Fibroblast of gingiva (primary cell): ENCODE measurements around the gene PFN3.
"Not testable (repeated sequence)": the region's sequence is repeated elsewhere in the genome, so short reads cannot be mapped to it uniquely, and the experiment has no call there.

Experiments
- DNase-seq: peaks from one replicate; pipeline ENCODE4 v3.0.0-alpha.2; 2011; ENCODE audit warnings: low read depth

The PFN3 gene

DNA sequence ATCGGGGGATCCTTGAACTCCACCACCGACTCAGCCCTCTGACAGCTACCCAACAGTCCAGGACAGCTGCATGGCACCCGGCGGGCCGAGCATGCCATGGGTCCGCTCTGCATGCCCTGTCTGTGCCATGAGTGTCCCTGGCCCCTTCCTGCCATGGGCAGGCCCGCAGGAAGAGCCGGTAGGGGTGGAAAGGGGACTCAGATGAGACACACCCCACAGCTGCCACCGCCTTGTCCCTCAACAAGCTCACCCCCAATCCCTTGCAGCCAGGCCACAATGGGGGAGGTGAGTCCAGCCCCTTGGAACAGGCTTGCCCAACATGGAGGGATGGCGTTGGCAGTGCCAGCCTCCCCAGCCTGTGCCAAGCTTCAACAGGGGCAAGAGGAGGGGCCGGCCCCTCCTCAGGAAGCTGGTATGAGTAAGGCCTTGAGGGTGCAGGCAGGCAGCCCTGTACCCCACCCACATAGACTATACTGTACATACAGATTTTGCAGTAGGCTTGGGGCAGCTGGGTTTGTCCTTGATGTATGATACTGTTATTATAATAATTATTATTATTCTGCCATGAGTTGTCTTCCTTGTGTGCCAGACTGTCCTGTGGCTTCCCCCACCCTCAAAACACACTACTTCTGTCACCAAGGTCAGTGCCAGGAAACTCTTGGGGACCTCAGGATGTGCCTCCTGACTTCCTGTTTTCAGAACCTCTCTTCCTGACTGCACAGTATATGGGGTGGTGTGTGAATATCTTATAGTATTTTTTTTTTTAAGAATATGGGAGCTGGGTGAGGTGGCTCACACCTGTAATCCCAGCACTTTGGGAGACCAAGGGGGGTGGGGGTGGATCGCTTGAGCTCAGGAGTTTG, 28.2 kb downstream of the PFN3 start:
- no peak for DNase-seq

DNA sequence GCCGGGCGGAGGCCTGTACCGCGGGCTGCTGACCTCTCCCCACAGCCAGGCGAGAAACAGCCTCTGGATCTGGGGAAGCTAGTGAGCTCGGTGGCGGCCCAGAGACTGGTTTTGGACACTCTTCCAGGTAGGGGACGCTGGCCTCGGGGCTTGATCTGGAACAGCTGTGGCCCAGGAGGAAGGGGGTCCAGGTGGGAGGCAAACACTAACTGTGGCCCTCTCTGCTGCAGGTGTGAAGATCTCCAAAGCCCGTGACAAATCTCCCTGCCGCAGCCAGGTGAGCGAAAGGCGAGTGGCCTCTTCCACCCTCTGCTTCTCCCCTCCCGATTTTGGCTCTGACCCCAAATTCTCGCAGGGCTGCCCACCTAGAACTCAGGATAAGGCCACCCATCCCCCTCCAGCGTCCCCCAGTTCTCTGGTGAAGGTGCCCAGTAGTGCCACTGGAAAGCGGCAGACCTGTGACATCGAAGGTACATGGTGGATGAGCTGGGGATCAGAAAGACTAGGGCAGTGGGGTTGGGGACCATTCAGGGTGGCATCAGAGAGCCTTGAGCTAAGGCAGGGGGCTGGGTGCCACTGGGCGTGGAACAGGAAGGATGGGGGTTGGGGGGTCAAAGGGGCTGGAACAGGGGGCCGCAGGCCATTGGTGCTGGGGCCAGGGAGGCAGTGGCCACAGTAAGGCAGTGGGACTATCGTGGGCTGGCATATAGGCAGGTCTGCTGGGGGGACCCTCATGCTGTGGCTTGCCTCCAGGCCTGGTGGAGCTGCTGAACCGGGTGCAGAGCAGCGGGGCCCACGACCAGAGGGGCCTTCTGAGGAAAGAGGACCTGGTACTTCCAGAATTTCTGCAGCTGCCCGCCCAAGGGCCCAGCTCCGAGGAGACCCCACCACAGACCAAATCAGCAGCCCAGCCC, 29.1 kb downstream of the PFN3 start:
- no peak for DNase-seq

DNA sequence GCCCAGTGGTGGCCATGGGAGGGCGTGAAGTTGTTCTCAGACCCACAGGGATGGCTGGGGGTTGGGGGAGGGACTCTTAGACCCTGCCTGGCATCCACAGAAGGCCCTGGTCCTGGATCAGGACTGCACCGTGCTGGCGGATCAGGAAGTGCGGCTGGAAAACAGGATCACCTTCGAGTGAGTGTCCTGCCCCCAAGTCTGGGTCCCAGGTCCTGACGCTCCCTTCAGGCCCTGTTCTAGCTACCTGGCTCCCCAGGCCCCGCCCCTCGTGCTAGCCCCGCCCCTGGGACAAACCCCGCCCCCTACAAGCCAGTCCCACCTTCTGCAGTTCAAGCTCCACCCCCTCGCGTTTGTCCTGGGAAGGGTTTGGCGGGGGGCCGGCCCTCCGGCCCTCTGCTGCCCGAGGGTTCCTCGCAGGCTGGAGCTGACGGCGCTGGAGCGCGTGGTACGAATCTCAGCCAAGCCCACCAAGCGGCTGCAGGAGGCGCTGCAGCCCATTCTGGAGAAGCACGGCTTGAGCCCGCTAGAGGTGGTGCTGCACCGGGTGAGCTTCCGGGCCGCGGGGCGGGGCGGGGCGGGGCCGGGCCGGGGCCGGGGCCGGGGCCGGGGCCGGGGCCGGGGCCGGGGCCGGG, 29.9 kb downstream of the PFN3 start:
- DNase-seq, result peak; percentile 85

DNA sequence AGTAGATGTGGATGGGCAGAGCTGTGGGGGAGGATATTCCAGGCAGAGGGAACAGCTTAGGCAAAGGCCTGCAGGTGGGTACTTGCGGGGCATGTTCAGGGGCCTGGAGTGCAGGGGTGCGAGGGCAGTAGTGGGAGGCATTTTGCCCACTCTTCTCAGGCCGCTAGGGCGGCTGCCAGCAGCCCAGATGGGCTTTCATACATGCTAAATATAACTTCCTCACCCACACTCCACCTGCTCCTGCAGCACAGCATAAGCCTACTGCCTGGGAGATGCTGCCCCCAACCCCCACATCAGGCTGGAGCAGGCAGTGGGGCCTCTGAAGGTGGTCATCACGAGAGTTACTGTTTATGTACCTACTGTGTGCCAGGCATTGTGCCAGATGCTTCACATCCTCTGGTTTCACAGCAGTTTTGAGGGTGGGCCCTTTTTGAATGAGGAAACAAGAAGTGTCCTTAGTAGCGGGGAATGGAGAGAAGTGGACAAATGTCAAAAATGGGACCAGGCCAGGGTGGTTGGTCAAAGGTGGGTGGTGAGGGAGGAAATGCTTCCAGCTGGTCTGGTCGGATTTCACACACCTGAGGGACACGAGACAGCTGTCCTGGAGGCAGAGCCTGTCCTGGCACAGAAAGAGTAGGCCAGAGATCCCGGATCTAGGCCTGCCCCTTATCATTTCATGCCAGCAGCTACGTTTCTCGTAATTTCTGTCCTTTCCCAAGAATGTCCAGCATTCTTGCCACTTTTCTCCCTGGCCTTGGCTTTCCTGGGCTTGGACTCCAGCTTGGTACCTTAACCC, 30.6 kb downstream of the PFN3 start:
- DNase-seq, result no peak

DNA sequence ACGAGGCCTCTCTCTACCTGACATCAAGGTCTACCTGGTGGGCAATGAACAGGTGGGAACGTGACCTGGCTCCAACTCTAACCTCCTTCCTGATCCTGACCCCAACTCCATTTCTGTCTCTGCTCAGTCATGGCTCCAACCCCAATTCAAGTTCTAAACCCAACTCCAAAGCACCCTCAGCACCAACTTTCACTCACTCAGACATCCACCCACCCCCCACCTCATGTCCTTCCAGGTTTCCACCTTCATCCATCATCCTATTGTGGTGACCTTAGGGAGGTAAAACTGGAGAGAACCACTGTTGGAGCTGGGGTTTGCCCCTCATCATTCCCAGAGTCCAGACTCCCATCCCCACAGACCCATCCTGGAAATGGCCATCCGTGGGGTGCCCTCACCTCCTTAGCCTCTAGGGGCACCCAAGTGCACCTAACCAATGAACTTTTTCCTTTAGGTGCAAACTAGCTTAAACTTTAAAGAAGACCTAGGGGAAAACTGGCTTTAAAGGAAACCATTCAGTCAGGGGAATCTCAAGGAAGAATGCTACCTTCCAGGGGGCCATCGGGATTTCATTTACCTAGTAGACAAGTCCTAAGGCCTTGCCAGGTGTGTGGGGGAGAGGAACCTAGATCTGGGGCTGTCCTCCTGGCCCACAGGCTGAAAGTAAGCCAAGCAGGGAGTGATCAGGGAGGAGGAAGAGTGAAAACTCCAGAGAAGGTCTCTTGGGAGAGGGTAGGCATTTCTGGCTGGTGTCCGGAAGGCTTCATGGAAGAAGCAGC, 31.4 kb downstream of the PFN3 start:
- no peak for DNase-seq

DNA sequence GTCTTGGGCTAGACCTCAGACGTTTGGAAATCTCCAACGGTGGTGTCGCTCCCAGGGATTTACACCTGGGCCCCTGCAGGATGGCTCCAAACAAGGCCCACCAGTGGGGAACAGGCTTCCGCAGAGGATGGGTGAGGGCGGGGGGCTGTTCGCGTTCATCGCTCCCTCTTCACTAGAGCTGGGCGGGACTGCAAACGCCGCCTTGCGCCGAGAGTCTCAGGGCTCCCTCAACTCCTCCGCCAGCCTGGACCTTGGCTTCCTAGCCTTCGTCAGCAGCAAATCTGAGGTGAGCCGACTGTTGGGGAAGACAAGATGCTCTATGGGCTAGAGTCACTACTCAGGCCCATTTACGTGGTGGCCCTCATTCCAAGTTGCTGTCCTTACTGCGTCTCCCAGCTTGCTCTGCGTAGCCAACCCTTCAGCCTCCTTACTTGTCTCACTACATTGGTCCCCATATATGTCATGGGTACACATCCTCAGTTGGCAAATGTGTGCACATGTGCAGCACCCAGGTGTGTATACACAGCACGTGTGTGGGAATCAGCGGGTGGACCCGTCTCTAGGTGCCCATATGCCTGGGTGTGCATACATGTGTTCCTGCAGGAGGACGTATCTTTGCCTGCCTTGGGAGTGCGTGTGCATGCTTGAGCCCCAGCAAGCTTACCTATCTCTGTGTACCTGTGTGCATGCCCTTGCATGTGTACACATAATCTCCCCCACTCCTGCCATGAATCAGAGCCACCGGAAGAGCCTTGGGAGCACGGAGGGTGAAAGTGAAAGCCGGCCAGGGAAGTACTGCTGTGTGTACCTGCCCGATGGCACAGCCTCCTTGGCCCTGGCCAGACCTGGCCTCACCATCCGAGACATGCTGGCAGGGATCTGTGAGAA, 32.2 kb downstream of the PFN3 start:
- no peak for DNase-seq

DNA sequence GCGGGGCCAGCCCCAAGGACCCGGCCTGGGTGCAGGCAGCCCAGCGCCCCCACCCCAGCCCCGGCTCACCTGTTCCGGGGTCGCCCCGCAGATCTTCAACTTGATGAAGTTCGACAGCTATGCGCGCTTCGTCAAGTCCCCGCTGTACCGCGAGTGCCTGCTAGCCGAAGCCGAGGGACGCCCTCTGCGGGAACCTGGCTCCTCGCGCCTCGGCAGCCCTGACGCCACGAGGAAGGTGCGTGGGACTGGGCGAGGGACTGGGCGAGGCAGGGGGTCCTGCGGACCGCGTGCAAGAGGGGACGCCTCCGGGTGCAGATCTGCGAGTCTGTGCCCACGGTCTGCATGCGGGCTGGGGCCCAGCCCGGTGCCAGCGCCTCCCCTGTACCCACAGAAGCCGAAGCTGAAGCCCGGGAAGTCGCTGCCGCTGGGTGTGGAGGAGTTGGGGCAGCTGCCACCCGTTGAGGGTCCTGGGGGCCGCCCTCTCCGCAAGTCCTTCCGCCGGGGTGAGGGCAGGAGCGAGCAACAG, 33.1 kb downstream of the PFN3 start:
- DNase-seq, result no peak

DNA sequence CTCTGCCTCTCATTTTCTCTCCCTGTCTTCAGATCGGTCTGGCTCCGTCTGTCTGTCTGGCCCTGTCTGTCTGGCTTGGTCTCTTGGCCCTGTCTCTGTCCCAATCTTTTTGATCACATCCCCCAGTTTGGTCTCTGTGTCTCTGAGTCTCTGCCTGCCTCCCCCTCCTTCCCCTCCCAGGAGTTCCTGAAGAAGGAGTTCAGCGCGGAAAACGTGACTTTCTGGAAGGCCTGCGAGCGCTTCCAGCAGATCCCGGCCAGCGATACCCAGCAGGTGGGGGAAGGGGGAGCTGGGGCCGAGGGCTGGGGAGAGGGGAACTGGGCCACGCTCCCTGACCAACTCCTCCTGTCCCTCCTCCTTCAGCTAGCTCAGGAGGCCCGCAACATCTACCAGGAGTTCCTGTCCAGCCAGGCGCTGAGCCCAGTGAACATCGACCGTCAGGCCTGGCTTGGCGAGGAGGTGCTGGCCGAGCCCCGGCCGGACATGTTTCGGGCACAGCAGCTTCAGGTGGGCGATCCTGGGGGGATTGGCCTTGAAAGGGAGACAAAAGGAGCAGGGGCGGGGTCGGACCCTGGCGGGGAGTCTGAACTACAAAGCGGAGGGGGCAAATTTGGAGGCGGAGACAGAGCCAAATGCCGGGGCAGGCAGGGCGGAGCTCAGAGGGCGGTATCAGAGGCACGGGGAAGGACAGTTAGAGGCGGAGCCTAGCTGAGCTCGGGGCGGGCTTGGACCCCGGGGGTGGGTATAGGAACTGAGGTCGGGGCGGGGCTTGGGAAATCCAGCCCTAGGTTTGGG, 33.7 kb downstream of the PFN3 start:
- peak; percentile 75 for DNase-seq

DNA sequence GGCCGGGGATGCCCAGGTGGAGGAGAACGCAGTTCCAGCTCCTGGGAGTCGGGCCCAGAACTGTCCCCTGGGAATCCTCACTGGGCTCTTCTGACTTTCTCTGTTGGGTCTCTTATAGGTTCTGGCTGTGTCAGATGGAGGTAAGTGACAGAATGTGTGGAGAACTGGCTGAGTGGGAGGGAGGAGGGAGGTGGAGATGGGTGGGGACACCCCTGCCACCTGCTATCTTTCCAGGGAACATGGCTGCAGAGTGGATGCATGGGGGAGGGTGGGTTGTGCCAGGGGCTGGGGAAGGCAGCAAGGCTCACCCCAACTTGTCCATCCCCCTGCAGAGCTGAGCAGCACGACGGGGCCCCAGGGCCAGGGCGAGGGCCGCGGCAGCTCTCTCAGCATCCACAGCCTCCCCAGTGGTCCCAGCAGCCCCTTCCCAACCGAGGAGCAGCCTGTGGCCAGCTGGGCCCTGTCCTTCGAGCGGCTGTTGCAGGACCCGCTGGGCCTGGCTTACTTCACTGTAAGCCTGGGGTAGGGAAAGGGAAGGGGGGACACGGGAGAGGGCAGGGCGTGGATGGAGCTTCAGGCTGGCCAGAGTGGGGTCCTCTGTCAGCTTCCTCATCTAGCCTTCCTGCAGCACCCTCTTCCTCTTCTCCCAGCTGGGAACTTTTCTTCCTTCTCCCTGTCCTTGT, 34.5 kb downstream of the PFN3 start:
- DNase-seq, result no peak

DNA sequence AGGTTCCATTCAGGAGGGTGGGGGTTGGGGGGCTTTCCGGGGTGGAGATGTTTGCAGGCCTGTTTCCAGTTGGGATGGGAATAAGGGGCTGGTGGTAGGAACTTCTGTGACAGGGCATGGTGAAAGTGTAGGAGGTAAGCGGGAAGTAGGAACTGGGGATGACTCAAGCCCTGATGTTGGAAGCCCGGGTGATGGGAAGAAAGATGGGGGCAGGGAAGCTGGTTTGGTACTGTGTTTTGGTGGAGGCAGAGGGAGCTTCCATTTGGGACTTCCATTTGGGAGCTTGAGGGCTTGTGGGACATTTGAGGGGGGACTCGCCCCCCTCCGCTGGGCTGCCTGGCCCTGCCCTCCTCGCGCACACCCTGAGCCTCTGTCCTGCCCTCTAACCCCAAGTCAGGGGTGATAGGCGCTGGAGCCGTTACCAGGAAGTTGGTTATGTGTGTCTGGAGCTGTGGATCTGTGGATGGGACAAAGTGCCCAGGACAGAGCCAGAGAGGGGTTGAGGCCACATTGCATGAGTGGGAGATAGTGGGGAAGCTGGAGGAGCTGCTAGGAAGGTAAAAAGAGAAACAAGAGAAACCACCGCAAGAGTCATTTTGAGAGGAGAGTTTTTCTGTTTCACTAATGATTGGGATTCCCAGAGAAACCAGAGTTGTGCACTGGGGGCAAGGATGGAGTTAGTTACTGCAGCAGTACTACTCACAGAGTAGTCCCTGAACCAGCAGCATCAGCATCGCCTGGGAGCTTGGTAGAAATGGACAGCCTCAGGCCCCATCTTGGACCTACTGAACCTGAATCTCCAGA, 36.1 kb downstream of the PFN3 start:
- DNase-seq, result no peak

DNA sequence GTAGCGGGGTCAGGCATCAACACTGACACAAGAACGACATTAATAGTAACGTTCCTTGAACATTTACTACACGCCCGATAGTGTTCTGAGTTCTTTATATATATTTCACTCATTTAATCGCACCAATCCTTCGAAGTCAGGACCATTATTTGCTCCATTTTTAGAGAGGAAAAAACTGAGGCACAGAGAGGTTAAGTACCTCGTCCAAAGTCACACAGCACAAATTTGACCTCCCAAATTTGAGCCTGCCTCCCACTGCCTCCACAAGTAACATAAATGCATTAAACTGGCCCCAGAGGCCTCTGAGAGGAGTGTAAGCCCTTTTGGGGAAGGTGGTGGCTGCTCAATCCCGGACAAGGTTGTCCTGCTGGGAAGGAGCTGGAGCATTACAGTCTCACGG, 36.9 kb downstream of the PFN3 start:
- DNase-seq, result no peak

DNA sequence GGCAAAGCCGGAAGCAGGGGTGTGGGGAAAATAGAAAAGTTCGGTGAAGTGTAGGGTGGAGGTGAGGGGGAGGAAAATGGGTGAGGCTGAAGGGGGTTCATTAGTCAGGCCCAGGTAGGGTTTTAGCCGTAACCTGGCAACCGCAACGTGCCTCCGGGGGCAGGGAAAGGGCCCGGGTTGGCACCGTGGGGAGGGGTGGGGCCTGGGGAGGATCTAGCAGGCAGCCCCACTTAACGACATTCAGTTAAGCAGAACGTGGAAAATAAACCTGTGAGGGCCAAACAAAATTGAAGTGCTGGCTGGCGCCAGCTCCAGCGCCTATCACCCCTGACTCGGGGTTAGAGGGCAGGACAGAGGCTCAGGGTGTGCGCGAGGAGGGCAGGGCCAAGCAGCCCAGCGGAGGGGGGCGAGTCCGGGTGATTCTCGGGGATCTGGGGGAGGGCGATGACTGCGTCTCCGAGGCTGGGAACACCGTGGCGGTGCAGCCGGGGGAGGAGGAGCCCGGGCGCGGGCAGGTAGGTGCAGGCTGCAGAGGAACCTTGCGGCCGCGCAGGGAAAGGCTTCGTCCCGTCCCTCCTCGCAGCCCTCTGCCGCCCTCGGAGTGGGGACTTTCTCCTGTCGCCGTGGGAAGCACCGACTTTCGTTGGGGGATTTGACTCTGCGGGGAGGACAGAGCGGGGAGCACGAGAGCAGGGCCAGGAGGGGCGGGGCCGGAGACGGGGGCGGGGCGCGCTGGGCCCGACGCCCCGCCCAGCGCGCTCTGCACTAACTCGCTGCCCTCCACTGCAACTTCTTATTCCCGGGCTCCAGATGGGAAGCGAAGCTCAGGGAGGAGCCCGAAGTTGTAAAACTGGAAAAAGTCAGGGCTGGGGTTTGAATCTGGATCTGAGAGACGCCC, 37.6 kb downstream of the PFN3 start:
- DNase-seq, result no peak

DNA sequence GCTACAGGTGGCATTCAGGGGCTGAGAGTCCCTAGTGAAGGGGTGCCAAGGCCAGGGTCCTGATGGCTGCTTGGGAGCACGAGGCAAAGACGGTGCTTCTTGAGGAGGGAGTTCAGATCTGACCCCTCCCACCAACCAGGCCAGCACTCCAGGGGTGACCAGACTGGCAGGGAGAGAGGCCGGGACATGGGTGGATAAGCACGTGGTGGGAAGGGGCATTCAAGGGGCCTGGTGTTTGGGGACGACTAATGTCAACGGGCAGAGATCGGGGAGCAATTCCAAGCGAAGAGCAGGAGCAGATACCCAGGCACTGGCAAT, 38.2 kb downstream of the PFN3 start:
- no peak for DNase-seq

DNA sequence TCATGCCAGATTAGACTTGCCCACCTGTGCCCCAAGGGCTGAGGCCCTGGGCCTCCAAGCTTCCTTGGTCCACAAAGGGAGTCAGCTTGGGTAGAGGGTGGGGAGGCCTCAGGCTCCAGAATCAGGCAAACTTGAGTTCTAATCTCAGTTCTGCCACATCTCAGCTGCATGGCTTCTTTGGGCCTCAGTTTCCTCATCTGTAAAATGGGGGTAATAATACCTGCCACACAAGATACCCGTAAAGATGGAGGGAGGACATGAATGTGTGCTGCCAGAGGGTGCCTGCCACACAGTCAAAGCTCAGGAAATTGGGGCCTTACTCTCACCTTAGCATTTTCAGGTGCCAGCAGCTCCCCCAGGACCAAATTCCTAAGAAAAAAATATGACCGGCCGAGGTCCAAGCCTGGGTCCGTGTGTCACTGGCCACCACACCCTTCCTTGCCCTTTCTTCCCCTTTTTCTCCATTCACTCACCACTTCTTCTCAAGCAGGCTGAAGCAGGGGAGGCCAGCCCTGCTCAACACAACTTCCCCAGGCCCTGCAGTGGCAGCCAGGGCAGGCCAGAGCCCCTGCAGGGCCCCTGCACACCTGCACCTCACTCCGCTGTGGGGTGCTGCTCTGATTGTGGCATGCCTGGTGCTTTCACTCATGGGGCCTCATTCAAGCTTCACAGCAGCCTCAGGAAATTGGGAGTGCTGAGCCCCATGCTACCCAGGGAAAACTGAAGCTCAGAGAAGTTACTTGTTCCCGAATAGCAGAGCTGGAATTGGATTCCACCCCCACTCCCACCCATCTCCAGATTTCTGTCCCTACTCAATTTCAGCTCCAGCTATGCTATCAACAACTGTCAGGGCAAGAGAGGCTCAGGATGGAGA, 38.8 kb downstream of the PFN3 start:
- no peak for DNase-seq

DNA sequence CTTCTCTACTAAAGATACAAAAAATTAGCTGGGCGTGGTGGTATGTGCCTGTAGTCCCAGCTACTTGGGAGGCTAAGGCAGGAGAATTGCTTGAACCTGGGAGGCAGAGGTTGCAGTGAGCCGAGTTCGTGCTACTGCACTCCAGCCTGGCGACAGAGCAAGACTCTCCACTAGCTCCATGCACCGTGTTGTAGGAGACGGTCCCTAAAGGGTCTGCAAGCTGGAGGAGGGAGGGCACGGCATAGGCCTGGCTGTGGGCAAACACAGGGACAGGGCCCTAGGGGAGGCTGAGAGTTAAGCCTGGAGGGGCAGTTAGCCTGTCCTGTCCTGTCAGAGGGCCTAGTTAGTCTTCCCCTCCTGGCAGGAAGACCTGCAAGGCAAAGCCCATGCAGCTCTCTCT, 39.7 kb downstream of the PFN3 start:
- not testable (repeated sequence) for DNase-seq

DNA sequence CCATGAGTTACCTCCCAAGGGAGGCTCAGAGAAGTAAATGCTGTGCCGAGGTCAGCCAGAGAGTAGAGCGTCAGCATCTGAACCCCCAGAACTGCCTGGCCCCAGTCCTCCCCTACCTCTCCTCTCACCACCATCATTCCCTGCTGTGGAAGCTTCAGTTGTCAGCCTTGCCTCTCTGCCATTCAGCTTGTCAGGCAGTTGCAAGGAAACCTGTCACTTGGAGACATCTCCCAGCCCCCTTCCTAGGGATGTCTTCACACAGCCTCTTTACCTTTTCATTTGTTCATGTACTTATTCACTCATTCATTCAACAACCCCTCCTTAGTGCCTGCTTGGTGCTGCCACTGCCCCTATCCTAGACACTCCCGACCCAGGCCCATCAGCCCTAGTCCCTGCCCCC, 40.6 kb downstream of the PFN3 start:
- DNase-seq, result no peak
